ENCODE measurements around the gene MYH11. TPM values are rescaled to one million over a fixed set of nuclear protein-coding genes. Genes with fewer than 3 reads are reported as not detected.

Gene MYH11
- total RNA-seq, 1 donor from 2014 or later, result 102 TPM

GRCh38 chr16:15874745-15875314 lies 18.0 kb upstream of the MYH11 start:
- TF ChIP-seq, protein P1, sequence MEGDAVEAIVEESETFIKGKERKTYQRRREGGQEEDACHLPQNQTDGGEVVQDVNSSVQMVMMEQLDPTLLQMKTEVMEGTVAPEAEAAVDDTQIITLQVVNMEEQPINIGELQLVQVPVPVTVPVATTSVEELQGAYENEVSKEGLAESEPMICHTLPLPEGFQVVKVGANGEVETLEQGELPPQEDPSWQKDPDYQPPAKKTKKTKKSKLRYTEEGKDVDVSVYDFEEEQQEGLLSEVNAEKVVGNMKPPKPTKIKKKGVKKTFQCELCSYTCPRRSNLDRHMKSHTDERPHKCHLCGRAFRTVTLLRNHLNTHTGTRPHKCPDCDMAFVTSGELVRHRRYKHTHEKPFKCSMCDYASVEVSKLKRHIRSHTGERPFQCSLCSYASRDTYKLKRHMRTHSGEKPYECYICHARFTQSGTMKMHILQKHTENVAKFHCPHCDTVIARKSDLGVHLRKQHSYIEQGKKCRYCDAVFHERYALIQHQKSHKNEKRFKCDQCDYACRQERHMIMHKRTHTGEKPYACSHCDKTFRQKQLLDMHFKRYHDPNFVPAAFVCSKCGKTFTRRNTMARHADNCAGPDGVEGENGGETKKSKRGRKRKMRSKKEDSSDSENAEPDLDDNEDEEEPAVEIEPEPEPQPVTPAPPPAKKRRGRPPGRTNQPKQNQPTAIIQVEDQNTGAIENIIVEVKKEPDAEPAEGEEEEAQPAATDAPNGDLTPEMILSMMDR (IDR thresholded peaks at IDR 0.05), result peak; percentile 70
- DNase-seq (no peak), ATAC-seq (peak; percentile 62 to 78)
- no peaks in the 10 kb centered on the region for H3K9me3 ChIP-seq
- peaks cover 8% of the 10 kb centered on the region for H3K4me1 ChIP-seq
- no peak overlapping the region for H3K27ac ChIP-seq
- no peaks in the 10 kb centered on the region for H3K27me3 ChIP-seq (ENCODE audit: low read depth)
- no peak overlapping the region for H3K4me3 ChIP-seq
- intact Hi-C loops (cut with DNase I), result loop anchor here (10.0 kb wide), 1 partner anchor 250 kb away; no protein-coding TSS in a partner anchor
- peaks cover 73% of the 10 kb centered on the region for H3K36me3 ChIP-seq

DNA sequence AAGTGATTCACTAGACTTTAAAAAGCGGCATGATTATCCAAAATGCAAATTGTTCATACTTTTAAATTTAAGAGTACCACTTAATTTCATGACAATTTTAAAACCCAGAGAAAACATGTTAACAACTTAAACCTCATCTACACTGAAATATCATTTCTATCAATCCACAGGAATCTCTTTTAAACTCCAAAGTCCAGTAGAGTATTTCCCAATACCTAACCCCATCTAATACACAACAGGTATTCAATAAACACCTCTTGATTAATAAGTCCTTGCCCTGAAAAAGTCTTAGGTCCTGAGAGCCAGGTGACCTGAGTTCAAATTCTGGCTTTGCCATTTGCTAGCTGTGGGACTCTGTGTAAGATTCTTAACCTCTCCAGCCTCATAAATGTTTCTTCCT lies 16.9 kb upstream of the MYH11 start:
- DNase-seq, result no peak

GRCh38 chr16:15873301-15873700 lies 16.5 kb upstream of the MYH11 start:
- Histone ChIP-seq H3K27ac (no peak overlapping the region), H3K27me3 (ENCODE audit: low read depth) (no peaks in the 10 kb centered on the region), H3K36me3 (peaks cover 72% of the 10 kb centered on the region), H3K9me3 (no peaks in the 10 kb centered on the region), H3K4me1 (peaks cover 8% of the 10 kb centered on the region), H3K4me3 (no peak overlapping the region)
- intact Hi-C loops (cut with DNase I), result loop anchor here (10.0 kb wide), 1 partner anchor 252 kb away; no protein-coding TSS in a partner anchor
- no peak for ATAC-seq
- DNase-seq, result no peak
- TF ChIP-seq, protein P1 (IDR thresholded peaks at IDR 0.05), result no peak

More for the DNA sequence above, 16.9 kb upstream of the MYH11 start:
- H3K4me1 ChIP-seq, result peaks cover 8% of the 10 kb centered on the region
- TF ChIP-seq, protein P1 (IDR thresholded peaks at IDR 0.05), result no peak
- no peaks in the 10 kb centered on the region for H3K27me3 ChIP-seq (ENCODE audit: low read depth)
- no peak overlapping the region for H3K4me3 ChIP-seq
- no peak for ATAC-seq
- H3K36me3 ChIP-seq, result peaks cover 73% of the 10 kb centered on the region
- intact Hi-C loops (cut with DNase I), result loop anchor here (10.0 kb wide), 1 partner anchor 251 kb away; no protein-coding TSS in a partner anchor
- H3K27ac ChIP-seq, result no peak overlapping the region
- H3K9me3 ChIP-seq, result no peaks in the 10 kb centered on the region

GRCh38 chr16:15870011-15870410 lies 13.2 kb upstream of the MYH11 start:
- peaks cover 81% of the 10 kb centered on the region for H3K36me3 ChIP-seq

GRCh38 chr16:15866451-15866850 lies 9.6 kb upstream of the MYH11 start:
- DNase-seq (no peak), ATAC-seq (no peak)
- H3K27me3 ChIP-seq (ENCODE audit: low read depth), result no peaks in the 10 kb centered on the region
- H3K27ac ChIP-seq, result no peak overlapping the region
- TF ChIP-seq, protein P1 (IDR thresholded peaks at IDR 0.05), result no peak
- H3K4me3 ChIP-seq, result no peak overlapping the region
- peaks cover 16% of the 10 kb centered on the region for H3K4me1 ChIP-seq
- peaks cover 64% of the 10 kb centered on the region for H3K36me3 ChIP-seq
- intact Hi-C loops (cut with DNase I), result no loop called here
- no peaks in the 10 kb centered on the region for H3K9me3 ChIP-seq

More at GRCh38 chr16:15870011-15870410, 13.2 kb upstream of the MYH11 start:
- Histone ChIP-seq H3K4me3 (no peak overlapping the region), H3K27ac (no peak overlapping the region), H3K4me1 (peaks cover 18% of the 10 kb centered on the region), H3K9me3 (no peaks in the 10 kb centered on the region), H3K27me3 (ENCODE audit: low read depth) (no peaks in the 10 kb centered on the region)
- TF ChIP-seq, protein P1 (IDR thresholded peaks at IDR 0.05), result no peak
- DNase-seq (no peak), ATAC-seq (no peak)
- intact Hi-C loops (cut with DNase I), result loop anchor here (10.0 kb wide), 1 partner anchor 255 kb away; no protein-coding TSS in a partner anchor
